T-helper 1 cell treated with Interleukin-12 subunit alpha and Interleukin-12 subunit beta and Interleukin-4 antibody, amounts not matched to agents 30 ng/mL and 1 ng/mL, for 36 hours (primary cell): Measurements from ENCODE around the gene EFCAB14. TPM values are rescaled to one million over a fixed set of nuclear protein-coding genes. Genes with fewer than 3 reads are reported as not detected.
"Not testable (repeated sequence)": the region's sequence is repeated elsewhere in the genome, so short reads cannot be mapped to it uniquely, and the experiment has no call there.

Experiments
- intact Hi-C: fragments of 100-400 bp; cut with micrococcal nuclease; formaldehyde crosslinking; loops from one replicate; pipeline ENCODE4 v1.15.1; 2024
- total RNA-seq: library from RNA; stranded (reverse); gene quantifications from 2 replicates; pipeline ENCODE4 v1.2.3, GENCODE V29; 2022

EFCAB14 gene
- total RNA-seq, 1 donor from 2014 or later, result 97.4 TPM

DNA sequence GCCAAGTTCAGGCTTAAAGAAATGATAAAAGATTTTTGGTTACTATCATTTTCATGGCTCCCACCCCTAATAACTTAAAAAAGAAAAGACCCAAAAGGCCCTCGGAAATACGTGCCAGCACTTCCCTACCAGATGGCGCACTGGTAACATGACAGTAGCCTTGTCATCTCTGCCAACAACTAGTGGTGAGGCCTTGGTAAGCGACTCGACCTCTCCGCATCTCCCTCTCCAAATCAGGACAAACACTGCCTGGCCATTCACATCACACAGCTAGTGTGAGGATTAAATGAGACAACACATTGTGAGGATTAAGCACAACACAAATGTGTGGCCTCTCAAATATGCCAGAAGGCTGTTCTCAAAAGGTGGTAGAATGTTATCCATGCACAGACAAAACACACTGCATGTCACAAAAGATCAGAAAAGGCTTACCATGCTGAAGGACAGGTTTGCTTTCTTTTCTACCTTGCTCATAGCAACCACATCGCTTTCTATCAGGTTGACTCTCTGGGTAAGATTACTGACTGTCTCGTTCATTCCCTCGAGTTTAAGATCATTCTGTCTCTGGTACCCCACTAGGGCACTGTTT, 30.9 kb downstream of the EFCAB14 start:
- intact Hi-C loops, result no loop called here

- intact Hi-C loops, result no loop called here
These were observed 31.7 kb downstream of the EFCAB14 start for GRCh38 chr1:46687093-46687659.

DNA sequence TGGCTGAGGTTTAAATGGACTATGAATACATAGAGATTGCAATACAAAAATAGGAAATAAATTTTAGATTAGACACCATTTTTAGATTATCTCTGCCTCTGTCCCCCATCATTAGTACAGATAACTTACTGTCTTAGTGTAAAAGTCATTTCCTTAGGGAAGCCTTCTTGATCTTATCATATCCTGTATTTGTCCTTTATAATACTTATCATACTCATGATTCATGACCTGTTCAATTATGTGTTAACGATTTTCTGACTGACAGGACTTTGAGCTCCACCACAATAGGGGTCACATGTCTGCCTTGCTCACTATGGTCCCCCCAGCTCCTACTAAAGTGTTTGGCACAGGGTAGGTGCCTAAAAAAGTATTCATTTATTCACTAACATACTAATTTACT, 32.7 kb downstream of the EFCAB14 start:
- intact Hi-C loops, result no loop called here

DNA sequence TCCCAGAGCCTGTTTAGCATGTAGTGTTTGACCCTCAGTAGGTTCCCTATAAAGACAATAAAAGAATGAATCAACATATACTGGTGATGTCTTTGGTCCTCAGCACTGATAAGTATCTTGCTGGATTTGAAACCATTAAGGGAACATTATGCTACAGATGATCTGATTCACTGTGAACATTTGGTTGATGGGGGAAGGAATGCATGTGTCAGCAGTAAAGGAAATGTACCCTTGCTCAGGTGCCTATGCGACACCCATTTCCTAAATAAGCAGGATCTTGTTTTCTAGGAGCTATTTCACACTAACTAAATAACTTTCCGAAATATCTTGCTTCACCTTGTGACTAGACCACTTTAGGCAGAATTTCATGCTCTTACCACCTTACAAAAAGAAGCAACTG, 34.2 kb downstream of the EFCAB14 start:
- intact Hi-C loops, result no loop called here

GRCh38 chr1:46682064-46682463, 36.9 kb downstream of the EFCAB14 start:
- intact Hi-C loops, result no loop called here

GRCh38 chr1:46681333-46682034, 37.4 kb downstream of the EFCAB14 start:
- intact Hi-C loops, result no loop called here

GRCh38 chr1:46679789-46680573, 38.9 kb downstream of the EFCAB14 start:
- intact Hi-C loops, result no loop called here

DNA sequence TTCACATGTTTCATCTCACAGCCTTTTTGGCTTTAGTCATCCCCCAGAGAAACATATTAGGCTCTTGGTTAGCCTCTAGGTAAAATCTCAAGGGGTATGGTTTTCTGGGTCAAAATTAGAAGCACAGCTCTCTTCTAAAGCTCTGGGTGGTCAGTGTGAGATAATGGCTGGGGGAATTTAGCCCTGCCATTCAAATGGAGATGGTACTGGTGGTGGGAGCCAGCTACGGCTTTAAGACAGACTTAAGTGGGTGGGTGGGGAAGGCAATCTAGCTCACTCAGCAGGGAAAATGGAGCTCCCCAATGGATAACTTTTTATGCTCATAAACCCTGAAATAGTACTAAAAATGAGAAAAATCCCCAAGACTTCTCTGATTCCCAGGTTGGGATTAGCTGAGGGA, 41.6 kb downstream of the EFCAB14 start:
- intact Hi-C loops, result no loop called here

DNA sequence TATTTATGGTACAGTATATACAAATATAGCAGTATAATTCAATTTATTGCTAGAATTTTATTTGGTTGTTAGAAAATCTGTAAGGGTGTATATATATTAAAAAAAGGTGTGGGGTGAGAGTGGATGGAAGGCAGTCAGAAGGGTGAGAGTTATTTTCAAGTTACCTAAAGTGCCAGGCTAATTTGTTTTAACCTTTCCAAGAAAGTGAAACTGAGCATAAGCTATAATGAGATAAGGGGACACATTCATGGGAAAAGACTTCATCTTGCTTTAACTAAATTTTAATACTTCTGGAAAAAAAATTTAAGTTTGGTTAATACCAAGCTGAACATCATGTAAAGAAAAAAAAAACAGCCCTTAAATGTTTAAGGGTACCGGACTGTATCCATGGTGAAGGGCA, 42.4 kb downstream of the EFCAB14 start:
- intact Hi-C loops, result no loop called here

GRCh38 chr1:46675549-46676314, 43.2 kb downstream of the EFCAB14 start:
- intact Hi-C loops, result loop anchor here (1.0 to 2.0 kb wide), 5 partner anchors 8 to 94 kb away; partner anchors contain the start of genes EFCAB14, MKNK1 and MOB3C

DNA sequence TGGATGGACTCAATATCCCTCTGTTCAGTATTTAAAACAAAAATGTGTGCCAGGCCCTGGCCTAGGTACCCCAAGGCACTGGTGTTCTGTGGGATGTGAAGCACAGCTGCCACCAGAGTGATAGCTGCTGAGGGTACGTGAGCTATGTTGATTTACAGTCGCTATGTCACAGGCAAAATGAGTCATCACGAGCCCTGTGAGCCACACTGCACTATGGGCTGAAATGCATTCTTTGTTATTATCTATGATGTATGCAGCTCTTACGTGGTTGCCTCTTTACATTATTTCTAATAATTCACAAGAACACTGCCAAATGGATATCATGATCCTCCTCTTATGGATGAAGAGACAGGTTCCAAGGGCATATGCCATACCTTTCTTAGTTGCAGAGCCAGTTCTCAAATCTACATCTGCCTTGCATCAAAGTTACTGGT, 45.1 kb downstream of the EFCAB14 start:
- intact Hi-C loops, result loop anchor here (2.0 kb wide), 1 partner anchor 57 kb away; the partner anchor contains the start of gene MOB3C

GRCh38 chr1:46672696-46673095, 46.2 kb downstream of the EFCAB14 start:
- intact Hi-C loops, result no loop called here

- intact Hi-C loops, result no loop called here
These were observed 47.4 kb downstream of the EFCAB14 start, which contains the start of gene TEX38 for GRCh38 chr1:46671554-46671953. Gene TEX38, plus strand, starts transcription at chr1:46671854. Its CDS starts 81 bp downstream, at chr1:46671935.

- intact Hi-C loops, result no loop called here
These were observed 48.8 kb downstream of the EFCAB14 start for GRCh38 chr1:46670134-46670533.

GRCh38 chr1:46667782-46668760, 50.8 kb downstream of the EFCAB14 start, which contains the start of gene ATPAF1:
Gene ATPAF1, minus strand, starts transcription at chr1:46668364. Its CDS starts 42 bp downstream, at chr1:46668322.
- intact Hi-C loops, result loop anchor here (1.0 to 5.0 kb wide), 6 partner anchors 7 to 366 kb away; partner anchors contain the start of genes EFCAB14, LRRC41, MKNK1 and MOB3C

DNA sequence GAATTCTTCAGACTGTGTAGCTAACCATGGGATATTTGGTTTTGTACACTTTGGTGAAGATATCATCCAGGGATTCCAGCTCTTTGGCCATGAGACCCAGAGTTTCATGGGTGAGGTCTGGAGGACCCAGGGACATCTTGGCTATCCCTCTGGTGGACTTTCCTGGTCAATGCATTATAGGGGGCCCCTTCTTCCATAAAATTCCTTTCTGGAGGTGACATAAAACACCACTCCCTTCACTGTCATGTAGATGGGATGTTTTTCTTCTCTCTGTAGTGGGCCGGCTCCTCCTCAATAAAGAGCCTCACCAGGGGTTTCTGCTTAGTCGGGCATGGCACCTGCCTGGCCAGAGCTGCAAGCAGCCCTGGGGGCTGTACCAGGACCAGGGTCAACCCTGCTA, 52.9 kb downstream of the EFCAB14 start:
- intact Hi-C loops, result loop anchor here (5.0 kb wide), 1 partner anchor 364 kb away; the partner anchor contains the start of genes LRRC41 and UQCRH

DNA sequence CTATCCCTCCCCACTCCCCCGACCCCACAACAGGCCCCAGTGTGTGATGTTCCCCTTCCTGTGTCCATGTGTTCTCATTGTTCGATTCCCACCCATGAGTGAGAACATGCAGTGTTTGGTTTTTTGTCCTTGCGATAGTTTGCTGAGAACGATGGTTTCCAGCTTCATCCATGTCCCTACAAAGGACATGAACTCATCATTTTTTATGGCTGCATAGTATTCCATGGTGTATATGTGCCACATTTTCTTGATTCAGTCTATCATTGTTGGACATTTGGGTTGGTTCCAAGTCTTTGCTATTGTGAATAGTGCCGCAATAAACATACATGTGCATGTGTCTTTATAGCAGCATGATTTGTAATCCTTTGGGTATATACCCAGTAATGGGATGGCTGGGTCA, 56.0 kb downstream of the EFCAB14 start:
- intact Hi-C loops, result not testable (repeated sequence)

- intact Hi-C loops, result not testable (repeated sequence)
These were observed 58.8 kb downstream of the EFCAB14 start for GRCh38 chr1:46660116-46660515.

- intact Hi-C loops, result no loop called here
These were observed 59.5 kb downstream of the EFCAB14 start for GRCh38 chr1:46659307-46659870.
